ENCODE results near the gene HDAC4.

DNA sequence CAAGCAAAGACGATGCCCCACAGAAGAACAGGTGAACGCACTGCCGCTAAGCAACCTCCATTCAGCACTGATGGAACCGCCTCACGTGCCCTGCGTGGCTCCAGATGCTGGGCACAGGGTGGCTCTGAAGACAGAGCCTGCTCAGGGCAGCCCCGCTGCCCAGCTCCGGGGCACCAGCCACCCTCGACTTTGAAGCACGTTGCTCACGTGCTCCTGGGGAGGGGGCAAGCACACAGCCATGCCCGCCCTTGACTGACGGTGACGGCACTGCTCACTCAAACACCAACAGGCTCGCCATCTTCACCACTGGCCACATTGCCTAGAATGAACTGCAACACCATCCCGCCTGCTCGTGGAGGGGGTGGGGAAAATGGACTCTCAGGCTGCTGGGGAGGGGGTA, 251.3 kb downstream of the HDAC4 start:
- TF ChIP-seq NFIC (IDR thresholded peaks at IDR 0.05) (no peak), FOXM1 (IDR thresholded peaks at IDR 0.05; ENCODE audit: borderline replicate concordance, low read depth) (no peak), EP300 (IDR thresholded peaks at IDR 0.05; ENCODE audit: borderline replicate concordance) (no peak), YY1 (IDR thresholded peaks at IDR 0.05; ENCODE audit: low read depth) (no peak), CEBPB (IDR thresholded peaks at IDR 0.05) (no peak), TAF1 (IDR thresholded peaks at IDR 0.05; ENCODE audit: low read depth) (no peak)
- TF ChIP-seq, protein P1, sequence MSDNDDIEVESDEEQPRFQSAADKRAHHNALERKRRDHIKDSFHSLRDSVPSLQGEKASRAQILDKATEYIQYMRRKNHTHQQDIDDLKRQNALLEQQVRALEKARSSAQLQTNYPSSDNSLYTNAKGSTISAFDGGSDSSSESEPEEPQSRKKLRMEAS (IDR thresholded peaks at IDR 0.05): no peak

All from Ishikawa (cell line).